GM19463 (cell line): ENCODE measurements around the gene MAEL.
A peak's percentile ranks its signal among the peaks of the same experiment; 100 is the strongest.

Experiments used
- ATAC-seq: cut with Tn5 transposase; IDR thresholded peaks from one replicate; pipeline ENCODE4 v1.9.1; 2021; ENCODE audit warnings: mild to moderate bottlenecking, moderate library complexity; ENCODE audit not compliant: unreplicated experiment

MAEL gene

GRCh38 chr1:167054946-167055630 is 66.0 kb downstream of the MAEL start:
- no peak for ATAC-seq

- ATAC-seq: peak; percentile 6
These were observed 67.6 kb downstream of the MAEL start for GRCh38 chr1:167056529-167057231.

- ATAC-seq: peak; percentile 68
These were observed 68.2 kb downstream of the MAEL start for GRCh38 chr1:167057241-167057688.

- no peak for ATAC-seq
These were observed 70.1 kb downstream of the MAEL start for GRCh38 chr1:167059045-167059808.

- no peak for ATAC-seq
These were observed 70.7 kb downstream of the MAEL start for GRCh38 chr1:167059809-167060107.

- no peak for ATAC-seq
These were observed 71.3 kb downstream of the MAEL start for GRCh38 chr1:167060141-167061072.

GRCh38 chr1:167061073-167061464 is 72.0 kb downstream of the MAEL start:
- ATAC-seq: no peak

- ATAC-seq: no peak
These were observed 75.5 kb downstream of the MAEL start for GRCh38 chr1:167064621-167065020.

- no peak for ATAC-seq
These were observed 76.4 kb downstream of the MAEL start for GRCh38 chr1:167065471-167065870.

- ATAC-seq: peak; percentile 76
These were observed 77.4 kb downstream of the MAEL start for GRCh38 chr1:167066333-167067122.

GRCh38 chr1:167067904-167068303 is 78.8 kb downstream of the MAEL start:
- no peak for ATAC-seq

GRCh38 chr1:167068761-167069160 is 79.7 kb downstream of the MAEL start:
- no peak for ATAC-seq

- no peak for ATAC-seq
These were observed 82.2 kb downstream of the MAEL start for GRCh38 chr1:167071286-167071685.
